Activated CD4-positive, CD25-positive, alpha-beta regulatory T cell (primary cell): Measurements from ENCODE around the gene LOXL3.

Source experiments
- DNase-seq, 4 experiments: peaks; one replicate each; lab custom pipeline; 2025; lab: John Stamatoyannopoulos, UW

The LOXL3 gene

GRCh38 chr2:74553892-74554819 is at the start of gene LOXL3, which contains the start of gene DOK1:
TSS of gene LOXL3 (minus strand) at chr2:74553942. CDS start at chr2:74552634, 1,308 bp downstream.
TSS of gene DOK1 (plus strand) at chr2:74554720. CDS start at chr2:74554755, 35 bp downstream.
- DNase-seq: peak; percentile 64 to 74 (median 73)

GRCh38 chr2:74602586-74603281 is 49.0 kb upstream of the LOXL3 start:
- no peak for DNase-seq

GRCh38 chr2:74599676-74600075 is 45.9 kb upstream of the LOXL3 start:
- DNase-seq: no peak

- DNase-seq: no peak
These were observed 43.7 kb upstream of the LOXL3 start for GRCh38 chr2:74597410-74597809.

GRCh38 chr2:74596584-74596983 is 42.8 kb upstream of the LOXL3 start:
- DNase-seq: no peak

GRCh38 chr2:74593826-74594772 is 40.4 kb upstream of the LOXL3 start:
- DNase-seq: no peak

- DNase-seq: no peak
These were observed 34.9 kb upstream of the LOXL3 start for GRCh38 chr2:74588664-74589063.

GRCh38 chr2:74587664-74588277 is 34.0 kb upstream of the LOXL3 start:
- peak in 3 of 4 experiments; percentile 5 to 11 (median 8) for DNase-seq

GRCh38 chr2:74585406-74586185 is 31.9 kb upstream of the LOXL3 start:
- DNase-seq: no peak

GRCh38 chr2:74584088-74584645 is 30.4 kb upstream of the LOXL3 start:
- no peak for DNase-seq

- DNase-seq: no peak
These were observed 29.8 kb upstream of the LOXL3 start for GRCh38 chr2:74583504-74583903.

- DNase-seq: no peak
These were observed 28.4 kb upstream of the LOXL3 start for GRCh38 chr2:74582184-74582583.

- DNase-seq: no peak
These were observed 27.7 kb upstream of the LOXL3 start for GRCh38 chr2:74581463-74581862.

GRCh38 chr2:74578408-74578807 is 24.7 kb upstream of the LOXL3 start:
- no peak for DNase-seq

- no peak for DNase-seq
These were observed 23.7 kb upstream of the LOXL3 start for GRCh38 chr2:74577448-74577847.

- no peak for DNase-seq
These were observed 23.1 kb upstream of the LOXL3 start for GRCh38 chr2:74576863-74577229.

GRCh38 chr2:74576211-74576862 is 22.6 kb upstream of the LOXL3 start:
- DNase-seq: no peak

GRCh38 chr2:74575320-74575719 is 21.6 kb upstream of the LOXL3 start:
- no peak for DNase-seq

- no peak for DNase-seq
These were observed 20.2 kb upstream of the LOXL3 start for GRCh38 chr2:74573747-74574562.
